ENCODE results near the gene DPH2.

DNA sequence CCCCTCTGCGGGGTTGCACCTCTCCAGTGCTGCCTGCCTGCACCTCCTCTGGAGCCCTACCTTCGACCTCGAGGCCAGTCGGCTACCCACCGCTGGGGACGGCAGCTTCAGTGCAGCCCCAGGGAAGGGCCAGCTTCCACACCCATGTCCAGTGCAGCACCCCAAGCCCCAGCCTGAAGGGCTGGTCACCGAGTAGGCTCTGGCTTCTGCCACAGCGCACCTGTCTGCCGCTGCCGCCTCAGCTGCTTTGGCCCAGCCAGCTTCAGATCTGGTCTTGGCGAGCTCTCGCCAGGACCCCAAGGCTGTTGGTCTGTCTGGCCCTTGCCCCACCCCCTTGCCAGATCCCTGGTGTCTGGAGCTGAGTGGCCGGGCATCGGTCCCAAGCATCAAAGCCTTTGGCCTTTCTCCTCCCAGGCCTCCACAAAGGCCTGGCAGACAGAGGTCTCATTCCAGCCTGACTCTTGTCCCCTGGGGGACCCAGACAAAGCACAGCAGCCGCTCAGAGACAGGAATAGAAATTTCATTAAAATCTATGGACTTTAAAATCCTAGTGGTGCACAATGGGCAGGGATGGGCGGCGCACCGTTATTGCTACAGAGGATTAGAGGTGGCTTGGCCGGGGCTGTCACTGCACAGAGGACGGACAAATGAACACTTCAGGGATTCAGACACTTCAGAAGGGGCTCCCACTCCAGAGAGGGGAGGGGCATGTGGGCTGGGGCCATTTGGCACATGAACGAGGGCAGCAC, 26.3 kb downstream of the DPH2 start:
- TF ChIP-seq, protein P1, sequence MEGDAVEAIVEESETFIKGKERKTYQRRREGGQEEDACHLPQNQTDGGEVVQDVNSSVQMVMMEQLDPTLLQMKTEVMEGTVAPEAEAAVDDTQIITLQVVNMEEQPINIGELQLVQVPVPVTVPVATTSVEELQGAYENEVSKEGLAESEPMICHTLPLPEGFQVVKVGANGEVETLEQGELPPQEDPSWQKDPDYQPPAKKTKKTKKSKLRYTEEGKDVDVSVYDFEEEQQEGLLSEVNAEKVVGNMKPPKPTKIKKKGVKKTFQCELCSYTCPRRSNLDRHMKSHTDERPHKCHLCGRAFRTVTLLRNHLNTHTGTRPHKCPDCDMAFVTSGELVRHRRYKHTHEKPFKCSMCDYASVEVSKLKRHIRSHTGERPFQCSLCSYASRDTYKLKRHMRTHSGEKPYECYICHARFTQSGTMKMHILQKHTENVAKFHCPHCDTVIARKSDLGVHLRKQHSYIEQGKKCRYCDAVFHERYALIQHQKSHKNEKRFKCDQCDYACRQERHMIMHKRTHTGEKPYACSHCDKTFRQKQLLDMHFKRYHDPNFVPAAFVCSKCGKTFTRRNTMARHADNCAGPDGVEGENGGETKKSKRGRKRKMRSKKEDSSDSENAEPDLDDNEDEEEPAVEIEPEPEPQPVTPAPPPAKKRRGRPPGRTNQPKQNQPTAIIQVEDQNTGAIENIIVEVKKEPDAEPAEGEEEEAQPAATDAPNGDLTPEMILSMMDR (IDR thresholded peaks at IDR 0.05) = no peak
- no peak for TF ChIP-seq POLR2A (IDR thresholded peaks at IDR 0.05)
- no peak for TF ChIP-seq EP300 (IDR thresholded peaks at IDR 0.05; ENCODE audit: low read depth)

All from transverse colon (tissue), 3 donors.